ENCODE measurements around the gene REPS1.

DNA sequence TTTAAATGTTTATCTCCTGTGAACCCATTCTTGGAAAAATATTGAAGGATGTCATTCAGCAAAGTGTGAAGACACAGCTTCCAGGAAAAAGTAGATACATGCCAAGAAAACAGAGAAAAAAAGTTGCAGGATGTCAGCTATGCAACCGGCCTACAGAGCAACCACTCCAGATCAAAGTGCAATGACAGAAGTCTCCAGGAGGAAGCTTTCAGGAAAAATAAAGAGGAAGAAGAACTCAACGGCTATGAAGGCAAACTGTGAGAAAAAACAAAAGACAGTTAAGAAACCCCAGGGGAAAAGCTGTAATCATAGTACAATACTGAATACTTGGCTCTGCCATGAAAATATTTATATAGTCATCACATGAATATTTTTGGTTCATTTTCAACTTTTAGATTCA lies 30.6 kb downstream of the REPS1 start:
- TF ChIP-seq POLR2AphosphoS5 (IDR thresholded peaks at IDR 0.05; ENCODE audit: low read depth, low read length) (no peak), POLR2A (IDR thresholded peaks at IDR 0.05; ENCODE audit: low read depth, low read length) (no peak)
